Hypothalamus (tissue), 51 donors: ENCODE measurements around the gene OTUB1.
"Not testable (repeated sequence)": the region's sequence is repeated elsewhere in the genome, so short reads cannot be mapped to it uniquely, and the experiment has no call there.

ENCODE experiments used
- DNase-seq, 51 donors: peaks; one replicate each; lab custom pipeline; 2025; lab: John Stamatoyannopoulos, UW

Gene OTUB1

DNA sequence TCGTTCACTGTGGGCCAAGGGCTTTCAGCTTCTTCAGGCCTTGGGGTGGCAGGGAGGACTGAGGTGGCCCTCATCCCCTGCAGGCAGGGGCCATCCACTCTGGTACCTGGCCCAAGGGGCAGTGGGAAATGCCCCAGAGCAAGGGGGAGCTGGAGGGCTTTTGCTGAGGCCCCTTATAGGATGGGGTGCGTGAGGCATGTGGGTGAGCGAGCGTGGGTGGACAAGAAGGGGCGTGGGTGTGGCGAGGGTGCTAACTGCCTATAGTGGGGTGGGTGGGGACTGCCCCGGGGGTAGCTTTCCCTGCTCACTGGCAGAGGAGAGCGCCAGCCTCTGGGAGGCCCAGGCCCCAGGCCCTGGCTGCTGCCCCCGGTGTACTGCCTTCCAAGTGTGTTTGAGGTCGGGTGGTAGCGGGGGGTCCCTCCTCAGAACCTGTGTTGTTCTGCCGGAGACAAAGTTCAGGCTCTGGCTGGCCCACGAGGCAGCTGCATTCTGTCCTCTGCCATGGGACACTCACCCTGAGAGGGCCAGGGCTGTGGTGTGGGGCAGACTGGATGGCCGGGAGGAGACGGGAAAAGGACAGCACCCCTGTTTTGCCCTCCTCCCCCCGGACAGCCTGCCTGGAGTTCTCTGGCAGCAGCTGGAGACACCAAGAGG lies 52.9 kb downstream of the OTUB1 start:
- no peak for DNase-seq

DNA sequence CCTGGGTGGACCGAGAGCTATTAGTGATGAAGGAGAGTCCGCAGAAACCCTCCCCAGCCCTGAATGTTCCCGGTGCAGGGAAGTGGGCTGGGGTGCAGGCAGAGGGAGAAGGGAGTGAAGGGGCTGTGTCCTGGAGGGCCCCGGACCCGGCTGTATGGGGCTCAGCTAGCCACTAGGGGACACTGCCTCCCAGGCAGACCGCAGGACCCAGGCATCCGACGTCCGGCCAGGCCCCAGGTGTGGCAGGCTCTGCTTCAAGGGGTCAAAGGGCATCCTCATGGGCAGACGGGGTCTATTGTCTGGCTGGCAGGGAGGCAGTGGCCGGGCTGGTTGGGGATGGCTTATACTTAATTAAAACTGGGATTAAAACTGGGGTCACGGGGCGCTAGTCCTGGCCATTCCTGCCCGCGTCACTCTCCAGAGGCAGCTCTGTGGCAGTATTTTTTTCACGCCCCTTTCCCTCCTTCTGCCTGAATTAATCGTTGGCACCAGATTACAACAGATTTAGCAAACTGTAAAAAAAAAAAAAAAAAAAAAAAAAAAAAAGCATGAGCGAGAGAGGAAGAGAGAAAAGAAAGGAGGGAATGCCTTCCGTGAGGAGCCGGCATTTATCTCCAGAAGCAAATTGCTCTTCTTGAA lies 54.6 kb downstream of the OTUB1 start:
- DNase-seq = peak in 40 of 51 donors; percentile 16 to 82 (median 54)

DNA sequence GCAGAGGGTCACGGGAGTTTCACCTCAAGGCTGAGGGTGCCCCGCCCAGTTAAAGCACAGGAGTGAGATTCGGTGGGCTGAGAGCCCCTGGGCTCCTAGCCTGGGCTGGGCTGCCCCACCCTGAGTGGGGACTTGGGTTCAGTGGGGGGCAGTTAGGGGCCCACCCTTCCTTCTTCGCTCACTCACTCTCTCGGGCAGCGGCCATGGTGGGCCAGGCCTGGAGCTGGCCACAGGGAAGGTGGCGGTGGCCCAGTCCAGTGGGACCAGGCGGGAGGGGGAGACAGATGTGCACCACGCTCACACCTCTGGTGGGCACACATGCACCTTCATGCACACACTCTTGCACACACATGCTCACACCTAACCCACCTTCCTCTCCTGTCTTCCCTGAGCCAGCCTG lies 55.6 kb downstream of the OTUB1 start:
- DNase-seq = no peak

DNA sequence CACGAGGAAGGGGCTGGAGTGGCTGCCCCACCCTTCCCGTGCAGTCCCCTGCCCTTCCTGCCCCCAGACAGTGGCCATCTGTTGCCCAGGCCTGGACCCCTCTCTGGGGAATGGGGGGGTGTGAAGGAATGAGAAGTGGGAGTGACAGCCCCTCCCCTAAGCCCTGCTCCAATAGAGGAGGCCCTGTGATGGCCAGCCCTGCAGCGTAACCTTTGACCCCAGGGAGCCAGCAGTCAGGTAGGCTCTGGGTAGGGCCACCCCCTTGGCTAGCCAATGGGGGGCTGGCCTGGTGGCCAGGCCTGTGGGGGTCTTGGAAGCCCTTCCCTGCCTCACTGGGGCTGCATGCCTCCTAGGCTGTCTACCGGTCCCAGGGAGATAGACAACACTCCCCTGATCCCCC lies 56.1 kb downstream of the OTUB1 start:
- DNase-seq = no peak

DNA sequence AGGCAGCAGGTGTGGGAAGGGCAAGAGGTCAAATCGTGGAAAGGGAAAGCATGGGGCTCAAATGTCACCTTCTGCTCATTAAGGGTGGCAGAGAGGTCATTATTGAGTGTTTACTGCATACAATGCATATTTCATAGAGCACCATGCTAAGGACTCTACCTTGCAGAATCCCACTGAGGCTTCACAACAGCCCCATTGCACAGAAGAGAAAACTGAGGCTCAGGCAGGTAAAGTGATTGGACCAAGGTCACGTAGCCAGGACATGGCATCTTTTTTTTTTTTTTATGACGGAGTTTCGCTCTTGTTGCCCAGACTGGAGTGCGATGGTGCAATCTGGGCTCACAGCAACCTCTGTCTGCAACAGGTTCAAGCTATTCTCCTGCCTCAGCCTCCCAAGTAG lies 57.3 kb downstream of the OTUB1 start:
- no peak for DNase-seq

DNA sequence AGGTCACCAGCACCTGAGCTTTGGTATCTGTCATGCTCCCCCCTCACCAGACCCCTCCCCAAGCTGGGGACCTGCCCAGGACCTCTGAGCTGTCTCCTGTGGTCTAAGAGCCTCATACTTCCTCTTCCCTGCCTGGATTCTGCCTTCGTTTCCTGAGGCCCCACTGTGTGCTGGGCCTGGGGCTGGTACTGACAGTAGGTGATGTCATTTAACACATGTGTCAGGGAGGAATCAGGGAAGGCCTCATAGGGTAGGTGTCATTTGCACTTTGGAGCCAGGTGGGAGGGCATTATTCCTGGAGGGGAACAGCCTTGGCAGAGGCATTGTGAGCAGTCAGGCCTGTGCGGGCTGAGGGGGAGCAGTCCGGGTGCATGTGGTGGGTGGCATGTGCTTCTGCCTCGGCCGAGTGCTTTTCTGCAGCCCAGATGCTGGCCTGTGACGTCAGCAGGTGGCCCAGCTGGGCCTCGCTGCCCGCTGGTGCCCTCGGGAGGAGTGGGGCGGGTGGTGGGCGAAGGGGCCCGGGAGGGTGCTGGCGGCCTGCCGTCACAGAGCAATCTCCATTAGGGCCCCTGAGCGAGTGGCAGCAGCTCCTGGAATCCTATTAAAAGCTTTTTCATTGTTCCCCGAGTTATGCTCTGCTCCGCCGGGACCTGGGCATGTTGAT lies 58.6 kb downstream of the OTUB1 start:
- DNase-seq = peak in 37 of 51 donors; percentile 16 to 88 (median 56)

DNA sequence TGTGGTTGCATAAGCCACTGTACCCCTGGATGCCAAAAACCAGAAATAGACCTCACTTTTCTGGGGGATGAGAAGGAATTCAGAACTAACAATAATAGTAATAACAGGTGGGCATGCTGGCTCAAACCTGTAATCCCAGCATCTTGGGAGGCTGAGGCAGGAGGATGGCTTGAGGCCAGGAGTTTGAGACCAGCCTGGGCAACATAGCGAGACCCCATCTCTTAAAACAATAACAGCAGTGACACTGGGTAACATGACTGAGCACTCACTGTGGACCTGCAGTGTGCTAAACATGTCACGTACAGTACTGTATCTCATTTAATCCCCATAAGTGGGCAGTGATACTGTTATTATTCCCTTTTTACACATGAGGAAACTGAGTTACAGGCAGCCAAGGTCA lies 59.5 kb downstream of the OTUB1 start:
- no peak for DNase-seq

DNA sequence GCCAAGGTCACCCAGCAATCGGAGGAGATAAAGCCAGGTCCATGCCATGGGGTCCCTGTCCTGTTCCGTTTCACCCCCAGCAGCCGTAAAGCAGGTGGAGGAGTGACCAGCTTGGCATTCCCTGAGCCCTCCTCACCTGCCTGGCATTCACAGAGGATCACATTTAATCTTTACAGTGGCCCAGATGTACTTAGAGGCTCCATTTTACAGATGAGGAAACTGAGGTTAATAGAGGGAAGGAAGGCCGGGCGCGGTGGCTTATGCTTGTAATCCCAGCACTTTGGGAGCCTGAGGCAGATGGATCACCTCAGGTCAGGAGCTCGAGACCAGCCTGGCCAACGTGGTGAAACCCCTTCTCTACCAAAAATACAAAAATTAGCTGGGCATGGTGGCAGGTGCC lies 61.1 kb downstream of the OTUB1 start:
- DNase-seq = not testable (repeated sequence)
